Medulla oblongata (tissue), 1 donor: Measurements from ENCODE around the gene BABAM2.
A peak's percentile ranks its signal among the peaks of the same experiment; 100 is the strongest.

Experiments used
- DNase-seq: peaks from one replicate; pipeline ENCODE4 v3.0.0-alpha.2; 2015; ENCODE audit errors: extremely low spot score

The BABAM2 gene

GRCh38 chr2:28281739-28282138, 391.2 kb downstream of the BABAM2 start:
- DNase-seq = no peak

- DNase-seq = no peak
These were observed 391.7 kb downstream of the BABAM2 start for GRCh38 chr2:28282248-28282647.

- no peak for DNase-seq
These were observed 392.5 kb downstream of the BABAM2 start for GRCh38 chr2:28282861-28283646.

GRCh38 chr2:28283861-28284260, 393.3 kb downstream of the BABAM2 start:
- no peak for DNase-seq

GRCh38 chr2:28286678-28287077, 396.1 kb downstream of the BABAM2 start:
- no peak for DNase-seq

GRCh38 chr2:28287256-28287915, 396.9 kb downstream of the BABAM2 start:
- no peak for DNase-seq

- DNase-seq = no peak
These were observed 398.1 kb downstream of the BABAM2 start for GRCh38 chr2:28288620-28289019.

- no peak for DNase-seq
These were observed 401.4 kb downstream of the BABAM2 start for GRCh38 chr2:28291811-28292440.

- DNase-seq = no peak
These were observed 402.0 kb downstream of the BABAM2 start for GRCh38 chr2:28292491-28292890.

GRCh38 chr2:28293416-28293815, 402.9 kb downstream of the BABAM2 start:
- no peak for DNase-seq

- DNase-seq = no peak
These were observed 403.9 kb downstream of the BABAM2 start for GRCh38 chr2:28294451-28294850.

- no peak for DNase-seq
These were observed 405.7 kb downstream of the BABAM2 start for GRCh38 chr2:28296243-28296642.

- no peak for DNase-seq
These were observed 406.4 kb downstream of the BABAM2 start for GRCh38 chr2:28296904-28297303.

- DNase-seq = no peak
These were observed 407.0 kb downstream of the BABAM2 start for GRCh38 chr2:28297531-28297930.

- DNase-seq = no peak
These were observed 407.9 kb downstream of the BABAM2 start for GRCh38 chr2:28298406-28298805.

- DNase-seq = no peak
These were observed 410.2 kb downstream of the BABAM2 start for GRCh38 chr2:28300485-28301341.

GRCh38 chr2:28305202-28305601, 414.7 kb downstream of the BABAM2 start:
- DNase-seq = no peak

GRCh38 chr2:28310107-28310506, 419.6 kb downstream of the BABAM2 start:
- peak; percentile 58 for DNase-seq

GRCh38 chr2:28311660-28312249, 421.2 kb downstream of the BABAM2 start:
- DNase-seq = no peak

- DNase-seq = no peak
These were observed 422.0 kb downstream of the BABAM2 start for GRCh38 chr2:28312307-28313219.
